Measurements from ENCODE around the gene STX7. TPM values are rescaled to one million over a fixed set of nuclear protein-coding genes. Genes with fewer than 3 reads are reported as not detected.

Gene STX7
- total and polyA plus RNA-seq, 11 donors: 6.7 to 78.8 (median 51.3) TPM

DNA sequence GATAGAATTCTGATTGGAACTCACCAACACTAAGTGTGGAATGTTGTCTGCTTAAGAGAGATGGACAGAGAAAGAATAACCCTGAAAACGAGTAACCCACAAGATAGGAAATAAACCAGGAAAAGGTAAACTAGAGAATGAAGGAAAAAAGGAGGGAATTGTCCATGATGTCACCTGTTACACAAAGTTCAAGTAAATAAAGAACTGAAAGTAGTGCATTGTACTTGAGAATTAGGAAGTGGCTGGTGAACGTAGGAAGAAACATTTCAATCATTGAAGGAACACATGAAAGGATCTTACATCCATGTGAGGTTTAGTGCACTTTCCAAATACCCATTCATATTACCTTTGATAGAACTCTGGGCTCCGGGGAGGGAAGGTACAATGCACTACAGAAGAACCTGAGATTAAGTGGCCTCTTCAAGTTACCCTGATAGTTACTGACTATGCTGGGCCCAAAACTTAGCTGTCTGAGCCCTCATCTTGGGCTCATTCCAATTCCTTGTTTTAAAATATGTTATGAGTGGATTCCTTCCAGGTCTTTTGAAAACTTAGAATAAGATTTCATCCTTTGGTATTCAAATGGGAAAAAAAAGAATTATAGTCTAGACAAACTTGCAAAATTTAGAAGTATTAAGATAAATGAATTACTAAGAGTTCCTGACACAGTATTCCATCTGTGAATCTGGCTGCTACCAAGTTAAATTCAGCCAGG is 1.1 kb upstream of the STX7 start:
- Histone ChIP-seq H3K4me1 (peaks cover 0 to 47% (median 30%) of the 10 kb centered on the region in 12 donors), H3K36me3 (no peaks in the 10 kb centered on the region), H3K27me3 (no peaks in the 10 kb centered on the region), H3K27ac (peak overlapping the region in 7 of 12 donors; percentile 85 to 94 (median 90)), H3K4me3 (peak overlapping the region in 7 of 12 donors; percentile 66 to 91 (median 83)), H3K9me3 (no peaks in the 10 kb centered on the region)
- 32 to 51% (median 33%) methylated on average over 3 of the region's 3 CpGs for WGBS, 4 donors
- intact Hi-C loops (cut with DNase I): loop anchor here in 3 of 10 donors (1.0 to 10.0 kb wide), 3 partner anchors 298 to 301 kb away; partner anchors contain the start of gene RPS12 (in 3 of the 3)
- no peak for ATAC-seq
- DNase-seq: no peak
- TF ChIP-seq POLR2A (IDR thresholded peaks at IDR 0.05): no peak
- TF ChIP-seq, protein P1, sequence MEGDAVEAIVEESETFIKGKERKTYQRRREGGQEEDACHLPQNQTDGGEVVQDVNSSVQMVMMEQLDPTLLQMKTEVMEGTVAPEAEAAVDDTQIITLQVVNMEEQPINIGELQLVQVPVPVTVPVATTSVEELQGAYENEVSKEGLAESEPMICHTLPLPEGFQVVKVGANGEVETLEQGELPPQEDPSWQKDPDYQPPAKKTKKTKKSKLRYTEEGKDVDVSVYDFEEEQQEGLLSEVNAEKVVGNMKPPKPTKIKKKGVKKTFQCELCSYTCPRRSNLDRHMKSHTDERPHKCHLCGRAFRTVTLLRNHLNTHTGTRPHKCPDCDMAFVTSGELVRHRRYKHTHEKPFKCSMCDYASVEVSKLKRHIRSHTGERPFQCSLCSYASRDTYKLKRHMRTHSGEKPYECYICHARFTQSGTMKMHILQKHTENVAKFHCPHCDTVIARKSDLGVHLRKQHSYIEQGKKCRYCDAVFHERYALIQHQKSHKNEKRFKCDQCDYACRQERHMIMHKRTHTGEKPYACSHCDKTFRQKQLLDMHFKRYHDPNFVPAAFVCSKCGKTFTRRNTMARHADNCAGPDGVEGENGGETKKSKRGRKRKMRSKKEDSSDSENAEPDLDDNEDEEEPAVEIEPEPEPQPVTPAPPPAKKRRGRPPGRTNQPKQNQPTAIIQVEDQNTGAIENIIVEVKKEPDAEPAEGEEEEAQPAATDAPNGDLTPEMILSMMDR (IDR thresholded peaks at IDR 0.05): no peak

DNA sequence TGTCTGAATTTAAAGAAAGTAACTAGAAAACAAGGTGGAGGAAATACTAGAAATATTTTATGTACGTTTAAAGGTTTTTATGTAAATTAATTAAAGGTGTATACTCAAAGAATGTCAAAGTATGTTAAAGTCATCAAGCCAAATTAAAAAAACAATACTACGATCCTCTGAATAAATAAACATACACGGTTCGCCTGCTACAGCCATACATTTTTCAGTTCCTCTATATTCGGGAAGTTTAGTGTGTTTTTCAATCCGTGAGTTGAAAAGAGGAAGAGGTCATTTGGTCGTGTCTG is 626 bp downstream of the STX7 start:
- Histone ChIP-seq H3K4me3 (peak overlapping the region; percentile 55 to 92 (median 84)), H3K36me3 (peaks cover 0 to 16% (median 0%) of the 10 kb centered on the region in 9 donors), H3K27me3 (no peaks in the 10 kb centered on the region), H3K9me3 (no peaks in the 10 kb centered on the region), H3K4me1 (peaks cover 0 to 59% (median 40%) of the 10 kb centered on the region in 12 donors), H3K27ac (peak overlapping the region; percentile 54 to 94 (median 90))
- ATAC-seq (no peak), DNase-seq (no peak)
- TF ChIP-seq, protein P1 (IDR thresholded peaks at IDR 0.05): no peak
- TF ChIP-seq POLR2A (IDR thresholded peaks at IDR 0.05): no peak
- intact Hi-C loops (cut with DNase I): loop anchor here in 2 of 10 donors (5.0 to 10.0 kb wide), 2 partner anchors 300 to 303 kb away; partner anchors contain the start of gene RPS12 (in 2 of the 2)
- 0 to 1% (median 0%) methylated on average over 7 of the region's 7 CpGs for WGBS, 4 donors

GRCh38 chr6:132511831-132512220 is 1.1 kb downstream of the STX7 start:
- ATAC-seq: no peak

More at GRCh38 chr6:132511831-132512220, 1.1 kb downstream of the STX7 start:
- Histone ChIP-seq H3K4me1 (peaks cover 0 to 64% (median 41%) of the 10 kb centered on the region in 12 donors), H3K9me3 (no peaks in the 10 kb centered on the region), H3K36me3 (peaks cover 0 to 18% (median 0%) of the 10 kb centered on the region in 9 donors), H3K27me3 (no peaks in the 10 kb centered on the region), H3K27ac (peak overlapping the region in 9 of 12 donors; percentile 85 to 94 (median 91)), H3K4me3 (peak overlapping the region; percentile 55 to 92 (median 84))
- WGBS, 4 donors: 16 to 25% (median 24%) methylated on average over 2 of the region's 2 CpGs
- intact Hi-C loops (cut with DNase I): loop anchor here in 2 of 10 donors (5.0 to 10.0 kb wide), 2 partner anchors 300 to 303 kb away; partner anchors contain the start of gene RPS12 (in 2 of the 2)
- TF ChIP-seq, protein P1 (IDR thresholded peaks at IDR 0.05): no peak
- no peak for TF ChIP-seq POLR2A (IDR thresholded peaks at IDR 0.05)
- DNase-seq: no peak
